HG03095 (cell line): ENCODE data around the gene NCOA6.
"Not testable (repeated sequence)": the region's sequence is repeated elsewhere in the genome, so short reads cannot be mapped to it uniquely, and the experiment has no call there.

Experiments
- ATAC-seq: cut with Tn5 transposase; IDR thresholded peaks from one replicate; pipeline ENCODE4 v1.9.1; 2021; ENCODE audit warnings: moderate library complexity; ENCODE audit not compliant: unreplicated experiment

The NCOA6 gene

GRCh38 chr20:34722560-34722959 lies 102.9 kb downstream of the NCOA6 start:
- not testable (repeated sequence) for ATAC-seq

GRCh38 chr20:34720266-34720665 lies 105.2 kb downstream of the NCOA6 start:
- no peak for ATAC-seq

GRCh38 chr20:34719242-34720017 lies 106.0 kb downstream of the NCOA6 start:
- ATAC-seq, result peak; percentile 88

- no peak for ATAC-seq
Measured at GRCh38 chr20:34717230-34718095, 108.0 kb downstream of the NCOA6 start.

- ATAC-seq, result no peak
Measured at GRCh38 chr20:34716921-34717229, 108.6 kb downstream of the NCOA6 start.

GRCh38 chr20:34715384-34715783 lies 110.1 kb downstream of the NCOA6 start:
- no peak for ATAC-seq

- ATAC-seq, result not testable (repeated sequence)
Measured at GRCh38 chr20:34713944-34714515, 111.4 kb downstream of the NCOA6 start.

- no peak for ATAC-seq
Measured at GRCh38 chr20:34713194-34713943, 112.1 kb downstream of the NCOA6 start.

- ATAC-seq, result no peak
Measured at GRCh38 chr20:34712525-34713192, 112.8 kb downstream of the NCOA6 start.

GRCh38 chr20:34711813-34712430 lies 113.5 kb downstream of the NCOA6 start:
- no peak for ATAC-seq

GRCh38 chr20:34710861-34711574 lies 114.4 kb downstream of the NCOA6 start:
- ATAC-seq, result no peak

GRCh38 chr20:34710568-34710839 lies 114.9 kb downstream of the NCOA6 start:
- no peak for ATAC-seq

- peak; percentile 14 for ATAC-seq
Measured at GRCh38 chr20:34709831-34710567, 115.5 kb downstream of the NCOA6 start.

- peak; percentile 45 for ATAC-seq
Measured at GRCh38 chr20:34709044-34709830, 116.2 kb downstream of the NCOA6 start.

GRCh38 chr20:34708621-34709043 lies 116.8 kb downstream of the NCOA6 start:
- ATAC-seq, result peak; percentile 14

- no peak for ATAC-seq
Measured at GRCh38 chr20:34706912-34707784, 118.3 kb downstream of the NCOA6 start.

GRCh38 chr20:34706302-34706875 lies 119.1 kb downstream of the NCOA6 start:
- no peak for ATAC-seq
